GM18868 (cell line): ENCODE results near the gene CA12.
"Not testable (repeated sequence)": the region's sequence is repeated elsewhere in the genome, so short reads cannot be mapped to it uniquely, and the experiment has no call there.

Source experiments
- ATAC-seq: cut with Tn5 transposase; IDR thresholded peaks from one replicate; pipeline ENCODE4 v1.9.1; 2021; ENCODE audit warnings: mild to moderate bottlenecking, moderate library complexity; ENCODE audit not compliant: unreplicated experiment

CA12 gene

GRCh38 chr15:63360170-63360569, 21.5 kb downstream of the CA12 start:
- ATAC-seq = no peak

DNA sequence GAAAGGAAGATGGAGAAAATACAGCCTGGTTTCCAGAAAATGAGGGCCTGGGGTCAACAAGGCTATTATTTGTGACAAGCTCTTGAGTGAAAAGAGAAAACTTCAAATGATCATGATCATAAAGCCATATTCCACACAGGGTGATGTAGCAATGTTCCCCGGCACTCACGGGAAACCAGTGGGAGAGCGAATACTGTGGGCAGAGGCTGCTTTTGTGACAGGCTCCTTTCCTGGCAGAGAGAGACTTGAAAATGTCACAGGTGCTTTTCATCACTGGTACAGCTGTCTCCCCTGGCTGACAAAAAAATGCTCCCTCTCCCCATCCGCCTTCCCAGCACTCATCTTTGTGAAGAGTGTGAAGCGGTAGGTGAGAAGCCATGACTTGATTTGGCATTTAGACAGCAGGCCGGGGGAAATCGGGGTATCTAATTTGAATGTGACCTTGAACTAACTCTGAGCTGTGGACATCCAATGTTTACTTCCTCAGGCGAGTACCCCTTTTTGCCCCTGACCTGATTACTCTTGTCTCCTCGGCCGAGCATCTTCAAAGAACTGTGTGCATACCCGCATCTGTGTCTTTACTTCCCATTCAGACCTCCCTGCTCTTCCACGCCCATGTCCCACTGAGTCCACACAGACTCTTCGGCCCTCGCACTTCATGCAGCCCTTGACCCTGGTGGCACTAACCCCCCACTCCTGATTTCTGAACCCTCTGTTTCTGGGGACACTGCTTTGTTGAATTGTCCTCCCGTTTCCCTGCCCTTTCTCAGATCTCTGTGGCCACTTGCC, 23.2 kb downstream of the CA12 start:
- ATAC-seq = no peak

- ATAC-seq = no peak
These were observed 23.9 kb downstream of the CA12 start for GRCh38 chr15:63357731-63358130.

GRCh38 chr15:63357061-63357460, 24.6 kb downstream of the CA12 start:
- ATAC-seq = no peak

DNA sequence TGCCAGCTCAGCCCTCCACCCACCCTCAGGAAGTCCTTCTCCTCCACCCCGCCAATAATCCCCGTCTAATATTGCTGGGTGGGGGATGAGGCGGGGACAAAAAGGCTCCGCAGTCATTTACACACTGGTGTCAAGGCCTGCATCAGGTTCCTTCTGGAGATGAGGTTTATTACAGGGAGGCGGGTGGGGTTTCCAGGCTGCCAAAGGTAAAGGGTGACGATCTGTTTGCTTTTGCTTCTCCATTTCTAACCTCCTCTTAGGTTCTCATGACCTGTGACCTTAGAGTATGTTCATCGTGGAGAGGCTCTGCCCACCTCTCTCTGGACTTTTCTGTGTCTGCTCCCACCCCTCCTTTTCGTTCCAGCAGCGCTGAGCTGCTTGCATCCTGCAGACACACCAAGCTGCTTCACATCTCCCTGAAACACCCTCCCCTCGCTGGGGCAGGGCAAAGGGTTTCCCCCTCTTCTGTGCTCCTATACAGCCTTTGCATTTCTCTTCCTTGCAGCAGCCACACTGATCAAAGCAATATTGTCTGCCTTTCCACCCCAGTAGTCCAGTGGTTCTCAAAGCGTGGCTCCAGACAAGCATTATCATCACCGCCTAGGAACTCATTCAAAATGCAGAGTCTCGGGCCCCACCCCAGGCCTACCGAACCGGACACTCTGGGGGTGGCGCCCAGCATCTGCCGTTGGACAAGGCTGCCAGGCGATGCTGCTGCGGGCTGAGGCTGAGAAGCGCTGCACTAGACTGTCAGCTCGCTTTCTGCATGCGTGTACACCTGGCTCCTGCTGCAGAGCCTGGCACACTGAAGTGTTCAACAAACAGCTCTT, 26.6 kb downstream of the CA12 start:
- no peak for ATAC-seq

DNA sequence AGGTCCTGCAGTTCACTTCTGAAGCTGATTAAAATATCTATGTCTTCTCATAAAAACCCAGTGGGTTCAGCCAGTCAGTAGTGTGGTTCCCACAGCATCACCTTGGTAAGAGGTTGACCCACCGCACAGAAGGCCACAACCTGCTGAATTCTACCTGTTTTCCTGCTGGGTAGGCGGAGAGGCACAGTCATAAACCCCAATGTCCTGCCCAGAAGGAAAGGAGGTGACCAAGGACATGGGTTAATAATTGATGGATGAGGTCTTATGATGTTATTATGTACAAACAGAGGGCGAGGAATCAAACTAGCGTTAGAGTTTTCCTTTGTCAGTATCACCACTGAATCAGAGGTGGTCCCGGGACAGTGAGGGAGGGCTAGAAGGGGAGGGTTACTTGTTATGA, 27.8 kb downstream of the CA12 start:
- no peak for ATAC-seq

DNA sequence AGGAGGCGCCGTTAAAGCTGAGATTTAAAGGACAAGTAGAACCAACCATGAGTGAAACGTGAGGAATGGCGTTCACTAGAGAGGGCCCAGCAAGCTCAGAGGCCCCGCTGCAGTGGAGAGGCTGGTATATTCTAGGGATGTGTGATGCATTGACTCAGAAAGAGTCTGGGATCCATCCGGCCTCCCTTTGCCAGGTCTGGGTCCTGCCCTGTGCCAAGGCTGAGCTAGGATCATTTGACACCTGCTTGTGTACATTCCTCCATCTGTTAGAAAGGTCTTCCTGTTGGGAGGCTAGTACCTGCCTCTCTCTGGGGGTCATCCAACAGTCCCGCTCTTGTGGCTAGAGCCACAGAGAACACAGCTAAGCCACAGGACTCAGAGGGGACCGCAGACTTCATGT, 28.4 kb downstream of the CA12 start:
- ATAC-seq = no peak

GRCh38 chr15:63352808-63353207, 28.8 kb downstream of the CA12 start:
- no peak for ATAC-seq

DNA sequence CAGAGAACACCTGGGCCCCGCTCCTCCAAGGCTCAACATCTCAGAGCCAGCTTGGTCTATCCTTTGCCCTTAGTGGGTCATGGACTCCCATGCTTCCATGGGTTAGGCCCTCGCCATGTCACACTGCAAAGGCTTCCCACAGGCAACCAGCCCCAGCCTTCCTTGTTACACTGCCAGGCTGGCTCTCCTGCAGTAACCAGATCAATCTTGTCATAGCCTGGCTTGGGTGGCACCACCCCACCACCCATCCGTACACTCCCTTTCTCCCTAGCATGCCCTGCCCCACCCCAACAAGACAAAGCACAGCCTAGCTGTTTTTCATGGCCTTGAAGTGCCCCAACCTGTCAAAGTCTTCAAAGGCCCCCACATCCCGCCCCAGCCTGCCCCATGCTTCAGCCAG, 30.5 kb downstream of the CA12 start:
- ATAC-seq = no peak

DNA sequence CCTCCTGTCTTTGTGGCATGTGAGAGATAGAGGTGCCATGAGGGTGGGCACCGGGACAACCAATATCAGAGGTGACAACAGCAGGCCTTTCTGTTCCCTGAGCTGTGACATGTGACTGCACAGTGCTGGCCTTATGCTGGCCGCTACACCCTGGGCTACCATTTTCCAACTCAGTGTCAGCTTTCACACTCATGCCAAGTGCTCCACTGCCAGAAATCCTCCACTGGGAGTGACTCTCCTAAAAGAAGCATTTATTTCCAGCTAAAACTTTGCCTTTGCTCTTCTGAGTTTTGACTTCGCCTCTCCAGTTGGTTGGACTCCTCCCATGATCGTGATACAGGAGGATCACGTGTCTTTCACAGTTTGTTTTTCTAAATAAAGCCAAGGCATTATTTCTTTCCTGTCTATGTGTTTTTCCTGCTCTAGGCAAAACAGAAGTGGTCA, 31.4 kb downstream of the CA12 start:
- ATAC-seq = no peak

DNA sequence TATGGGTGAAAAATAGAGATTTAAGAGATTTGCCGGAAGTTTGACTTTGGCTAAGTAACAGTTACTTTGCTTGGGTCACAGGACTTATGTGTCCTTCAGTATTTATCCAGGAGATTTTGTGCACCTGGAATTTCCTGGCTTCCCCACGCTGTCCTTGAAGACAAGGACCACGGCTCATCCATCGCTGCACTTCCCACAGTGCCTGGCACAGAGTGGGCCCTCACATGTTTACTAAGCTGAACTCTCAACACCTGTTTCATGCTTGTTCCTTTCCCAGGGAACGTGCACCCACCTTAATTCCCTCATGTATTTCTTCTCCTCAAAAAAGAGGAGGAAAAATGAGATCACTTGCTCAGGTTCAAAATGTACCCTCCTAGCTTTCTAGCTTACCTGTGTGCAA, 32.0 kb downstream of the CA12 start:
- no peak for ATAC-seq

DNA sequence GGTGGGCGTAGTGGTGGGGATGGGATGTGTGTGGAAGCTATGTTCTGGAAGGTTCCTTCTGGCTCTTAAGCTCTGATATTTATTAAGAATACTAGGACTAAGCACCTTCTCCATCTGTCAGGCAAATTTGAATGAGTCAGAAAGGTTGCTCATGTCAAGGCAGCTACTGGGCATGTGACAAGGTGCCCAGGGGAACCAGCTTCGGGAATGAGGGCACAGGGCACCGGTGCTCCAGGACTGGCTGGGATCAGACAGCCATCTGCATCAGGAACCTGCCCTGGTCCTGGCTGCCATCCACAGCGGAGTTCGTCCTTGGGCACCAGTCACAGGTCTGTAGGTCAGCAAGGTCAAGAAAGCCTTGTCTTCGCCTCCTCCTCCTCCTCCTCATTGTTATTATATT, 32.5 kb downstream of the CA12 start:
- no peak for ATAC-seq

GRCh38 chr15:63348392-63348791, 33.3 kb downstream of the CA12 start:
- ATAC-seq = no peak

GRCh38 chr15:63347074-63347857, 34.4 kb downstream of the CA12 start:
- ATAC-seq = no peak

DNA sequence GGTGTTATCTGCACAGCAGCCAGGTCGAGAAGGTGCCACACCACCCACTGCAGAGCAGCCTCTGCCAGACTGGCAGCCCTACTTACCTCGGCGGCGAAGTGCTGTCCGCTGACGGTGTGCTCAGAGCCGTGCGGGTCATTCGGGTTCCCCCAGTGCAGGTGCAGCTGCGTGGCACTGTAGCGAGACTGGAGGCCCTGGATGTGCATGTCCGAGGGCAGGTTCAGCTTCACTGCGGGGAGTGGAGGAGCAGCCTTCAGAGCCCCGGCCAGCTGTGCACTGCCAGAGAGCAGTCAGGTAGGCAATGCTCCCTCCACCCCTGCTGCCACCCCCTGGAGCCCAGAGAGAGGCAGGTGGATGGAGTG, 36.3 kb downstream of the CA12 start:
- ATAC-seq = no peak

DNA sequence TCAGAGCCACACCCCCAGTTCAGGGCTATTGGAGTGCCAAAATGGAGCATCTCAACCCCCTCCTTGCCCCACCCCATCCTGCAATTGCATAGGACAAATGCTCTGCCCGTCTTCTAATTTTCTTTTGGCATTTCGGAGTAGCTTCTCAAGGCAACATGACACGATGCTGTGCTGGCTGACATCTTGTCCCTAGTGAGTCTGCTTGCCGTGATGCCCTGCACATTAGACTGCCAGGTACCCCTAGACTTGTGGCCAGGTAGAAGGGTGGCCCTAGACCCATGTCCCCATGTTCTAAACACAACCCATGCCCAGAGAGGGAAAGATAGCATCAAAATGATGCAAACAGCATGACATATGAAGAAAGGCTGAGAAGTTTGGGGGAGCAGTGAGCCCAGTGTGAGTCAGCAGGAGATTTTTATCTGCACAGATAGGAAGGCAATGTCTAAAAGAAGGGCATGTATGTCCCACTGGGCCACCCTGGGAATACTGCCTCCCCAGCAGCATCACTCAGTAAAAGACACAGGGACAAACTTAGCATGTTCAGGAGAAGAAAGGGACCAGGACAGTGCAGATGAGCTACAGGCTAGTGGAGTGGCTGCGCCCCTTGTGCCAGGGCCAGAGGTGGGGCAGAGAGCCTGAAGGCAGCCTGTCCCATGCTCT, 36.8 kb downstream of the CA12 start:
- ATAC-seq = no peak

GRCh38 chr15:63342996-63343562, 38.6 kb downstream of the CA12 start:
- not testable (repeated sequence) for ATAC-seq

- no peak for ATAC-seq
These were observed 39.7 kb downstream of the CA12 start for GRCh38 chr15:63341898-63342297.

GRCh38 chr15:63340878-63341277, 40.8 kb downstream of the CA12 start:
- no peak for ATAC-seq

- no peak for ATAC-seq
These were observed 41.3 kb downstream of the CA12 start for GRCh38 chr15:63340353-63340752.

DNA sequence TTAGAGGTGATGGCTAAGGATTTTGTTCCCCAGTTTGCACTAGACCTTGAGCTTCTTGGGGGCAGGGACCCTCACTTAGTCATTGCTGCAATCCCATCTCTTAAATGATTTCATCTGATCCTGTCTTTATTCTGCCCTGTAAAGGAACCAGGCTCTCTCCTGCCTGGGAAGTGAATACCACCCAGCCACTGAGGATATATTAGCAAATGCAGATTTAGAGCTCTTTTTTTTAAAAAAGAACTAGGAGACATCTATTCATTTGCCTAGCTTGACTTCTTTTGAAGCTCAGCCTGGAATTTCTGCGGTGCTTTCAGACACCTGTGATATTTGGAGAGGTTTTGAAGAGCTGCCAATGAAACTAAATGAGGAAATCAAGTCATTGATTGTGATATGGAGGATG, 41.8 kb downstream of the CA12 start:
- ATAC-seq = no peak
